ENCODE data around the gene UCKL1. TPM values are rescaled to one million over a fixed set of nuclear protein-coding genes. Genes with fewer than 3 reads are reported as not detected.

The UCKL1 gene
- total RNA-seq, 1 donor: 21.0 TPM

GRCh38 chr20:63952769-63953168 lies 3.4 kb downstream of the UCKL1 start:
- no peak for TF ChIP-seq CTCF (IDR thresholded peaks at IDR 0.05; ENCODE audit: extremely low read depth, low read depth, low read length)
- H3K9me3 ChIP-seq (ENCODE audit: low read depth, low read length): no peaks in the 10 kb centered on the region
- H3K4me1 ChIP-seq (ENCODE audit: insufficient read depth, low read length): peaks cover 22% of the 10 kb centered on the region
- H2AFZ ChIP-seq (ENCODE audit: low read length): no peak overlapping the region
- no peak overlapping the region for H3K4me2 ChIP-seq (ENCODE audit: insufficient read depth, low read length)
- no peaks in the 10 kb centered on the region for H3K27me3 ChIP-seq (ENCODE audit: insufficient read depth, low read length)
- H4K20me1 ChIP-seq (ENCODE audit: insufficient read depth, low read length): peaks cover 62% of the 10 kb centered on the region
- no peak overlapping the region for H3K27ac ChIP-seq (ENCODE audit: low read depth, low read length)
- H3K79me2 ChIP-seq (ENCODE audit: insufficient read depth, low read length): peaks cover 79% of the 10 kb centered on the region
- H3K4me3 ChIP-seq (ENCODE audit: insufficient read depth, low read length): no peak overlapping the region
- DNase-seq (ENCODE audit: insufficient read length, low spot score, missing footprints): no peak
- H3K36me3 ChIP-seq (ENCODE audit: insufficient read depth, low read length): no peaks in the 10 kb centered on the region

DNA sequence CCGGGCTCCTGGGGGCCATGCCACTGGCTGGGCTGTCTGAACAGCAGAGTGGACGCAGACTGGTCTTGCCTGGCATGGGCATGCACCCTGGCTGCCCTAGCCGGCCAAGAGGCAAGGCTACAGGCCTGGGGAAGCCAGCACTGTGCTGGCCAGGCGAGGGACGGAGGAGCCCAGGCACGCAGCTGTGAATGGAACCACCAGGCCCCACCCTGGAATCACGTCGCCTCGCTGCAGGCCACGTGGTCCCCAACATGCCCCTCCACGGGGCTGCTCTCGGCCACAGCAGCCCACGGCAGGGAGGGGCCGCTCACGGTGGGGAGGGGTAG lies 4.0 kb downstream of the UCKL1 start:
- Histone ChIP-seq H3K36me3 (ENCODE audit: insufficient read depth, low read length) (no peaks in the 10 kb centered on the region), H3K79me2 (ENCODE audit: insufficient read depth, low read length) (peaks cover 85% of the 10 kb centered on the region), H3K9me3 (ENCODE audit: low read depth, low read length) (no peaks in the 10 kb centered on the region), H2AFZ (ENCODE audit: low read length) (no peak overlapping the region), H4K20me1 (ENCODE audit: insufficient read depth, low read length) (peaks cover 68% of the 10 kb centered on the region), H3K27me3 (ENCODE audit: insufficient read depth, low read length) (no peaks in the 10 kb centered on the region), H3K4me1 (ENCODE audit: insufficient read depth, low read length) (peaks cover 18% of the 10 kb centered on the region), H3K4me3 (ENCODE audit: insufficient read depth, low read length) (no peak overlapping the region), H3K27ac (ENCODE audit: low read depth, low read length) (no peak overlapping the region), H3K4me2 (ENCODE audit: insufficient read depth, low read length) (no peak overlapping the region)
- no peak for TF ChIP-seq CTCF (IDR thresholded peaks at IDR 0.05; ENCODE audit: extremely low read depth, low read depth, low read length)
- DNase-seq (ENCODE audit: insufficient read length, low spot score, missing footprints): no peak

GRCh38 chr20:63951398-63952209 lies 4.6 kb downstream of the UCKL1 start:
- no peak for TF ChIP-seq CTCF (IDR thresholded peaks at IDR 0.05; ENCODE audit: extremely low read depth, low read depth, low read length)
- H3K27me3 ChIP-seq (ENCODE audit: insufficient read depth, low read length): no peaks in the 10 kb centered on the region
- peaks cover 88% of the 10 kb centered on the region for H3K79me2 ChIP-seq (ENCODE audit: insufficient read depth, low read length)
- H2AFZ ChIP-seq (ENCODE audit: low read length): no peak overlapping the region
- peaks cover 72% of the 10 kb centered on the region for H4K20me1 ChIP-seq (ENCODE audit: insufficient read depth, low read length)
- no peak overlapping the region for H3K4me3 ChIP-seq (ENCODE audit: insufficient read depth, low read length)
- H3K4me2 ChIP-seq (ENCODE audit: insufficient read depth, low read length): no peak overlapping the region
- no peak overlapping the region for H3K27ac ChIP-seq (ENCODE audit: low read depth, low read length)
- peaks cover 14% of the 10 kb centered on the region for H3K4me1 ChIP-seq (ENCODE audit: insufficient read depth, low read length)
- H3K36me3 ChIP-seq (ENCODE audit: insufficient read depth, low read length): no peaks in the 10 kb centered on the region
- no peak for DNase-seq (ENCODE audit: insufficient read length, low spot score, missing footprints)
- no peaks in the 10 kb centered on the region for H3K9me3 ChIP-seq (ENCODE audit: low read depth, low read length)

GRCh38 chr20:63950701-63951397 lies 5.4 kb downstream of the UCKL1 start:
- Histone ChIP-seq H3K4me3 (ENCODE audit: insufficient read depth, low read length) (no peak overlapping the region), H3K79me2 (ENCODE audit: insufficient read depth, low read length) (peaks cover 91% of the 10 kb centered on the region), H3K27me3 (ENCODE audit: insufficient read depth, low read length) (no peaks in the 10 kb centered on the region), H3K27ac (ENCODE audit: low read depth, low read length) (no peak overlapping the region), H4K20me1 (ENCODE audit: insufficient read depth, low read length) (peaks cover 72% of the 10 kb centered on the region), H3K4me2 (ENCODE audit: insufficient read depth, low read length) (no peak overlapping the region), H3K9me3 (ENCODE audit: low read depth, low read length) (no peaks in the 10 kb centered on the region), H3K36me3 (ENCODE audit: insufficient read depth, low read length) (no peaks in the 10 kb centered on the region), H3K4me1 (ENCODE audit: insufficient read depth, low read length) (peaks cover 13% of the 10 kb centered on the region), H2AFZ (ENCODE audit: low read length) (no peak overlapping the region)
- no peak for DNase-seq (ENCODE audit: insufficient read length, low spot score, missing footprints)
- no peak for TF ChIP-seq CTCF (IDR thresholded peaks at IDR 0.05; ENCODE audit: extremely low read depth, low read depth, low read length)
